Fibroblast of lung (primary cell): ENCODE data around the gene PPFIBP2. TPM values are rescaled to one million over a fixed set of nuclear protein-coding genes. Genes with fewer than 3 reads are reported as not detected.
A peak's percentile ranks its signal among the peaks of the same experiment; 100 is the strongest.

ENCODE experiments used
- DNase-seq, 2 donors: peaks; one replicate each; pipeline versions ENCODE4 v3.0.0 to v3.0.0-alpha.2; 2010; ENCODE audit warnings: low read depth in 2 of 2
- H2AFZ ChIP-seq: 2 replicates; pipeline ENCODE4 v1.5.1; 2012; ENCODE audit warnings: low read length, control low read depth, inconsistent platforms
- H3K27ac ChIP-seq: 2 replicates; pipeline ENCODE4 v1.5.1; 2011; ENCODE audit warnings: low read length, control low read depth; ENCODE audit not compliant: insufficient read depth
- H3K27me3 ChIP-seq: 2 replicates; pipeline ENCODE4 v1.5.1; 2011; ENCODE audit warnings: mild to moderate bottlenecking, low read length; ENCODE audit not compliant: control insufficient read depth, insufficient read depth
- H3K36me3 ChIP-seq: 2 replicates; pipeline ENCODE4 v1.5.1; 2011; ENCODE audit warnings: low read length; ENCODE audit not compliant: control insufficient read depth, insufficient read depth
- H3K4me1 ChIP-seq: 2 replicates; pipeline ENCODE4 v1.5.1; 2011; ENCODE audit warnings: low read length; ENCODE audit not compliant: control insufficient read depth, insufficient read depth; ENCODE audit errors: extremely low read depth
- H3K4me2 ChIP-seq: 2 replicates; pipeline ENCODE4 v1.5.1; 2011; ENCODE audit warnings: low read length, control low read depth; ENCODE audit not compliant: insufficient read depth; ENCODE audit errors: extremely low read depth
- H3K4me3 ChIP-seq, 4 experiments: fragments of 200-600 bp in 1 of 4; sonication (generic) in 1 of 4; replicated peaks in 1 of 4; 2 replicates each; pipeline ENCODE4 v1.5.1; 2011 to 2016; ENCODE audit warnings: low read length in 4 of 4, low read depth in 3 of 4, mild to moderate bottlenecking in 3 of 4, control low read depth in 2 of 4, inconsistent platforms in 1 of 4, mixed read lengths in 1 of 4; ENCODE audit not compliant: insufficient read depth in 1 of 4; ENCODE audit errors: control extremely low read depth in 1 of 4
- H3K79me2 ChIP-seq: 2 replicates; pipeline ENCODE4 v1.5.1; 2012; ENCODE audit warnings: mild to moderate bottlenecking, low read length, inconsistent platforms; ENCODE audit not compliant: control insufficient read depth, insufficient read depth
- H3K9ac ChIP-seq: 2 replicates; pipeline ENCODE4 v1.5.1; 2011; ENCODE audit warnings: mild to moderate bottlenecking, low read length, control low read depth; ENCODE audit not compliant: insufficient read depth
- H3K9me3 ChIP-seq: 2 replicates; pipeline ENCODE4 v1.5.1; 2012; ENCODE audit warnings: low read depth, low read length; ENCODE audit not compliant: control insufficient read depth, insufficient read depth
- H4K20me1 ChIP-seq: 2 replicates; pipeline ENCODE4 v1.5.1; 2011; ENCODE audit warnings: low read length; ENCODE audit not compliant: control insufficient read depth, insufficient read depth; ENCODE audit errors: extremely low read depth
- EZH2 ChIP-seq: IDR thresholded peaks from 2 replicates; pipeline ENCODE4 v1.5.1; 2012; ENCODE audit warnings: low read length, control low read depth, mild to moderate bottlenecking; ENCODE audit errors: missing control alignments
- polyA plus RNA-seq, 2 donors: library from polyadenylated mRNA; depleted of rRNA in 1 of 2; stranded (reverse) in 1 of 2; unstranded in 1 of 2; fragments of >200 nt; gene quantifications; 2 replicates each; pipeline ENCODE4 v1.2.1, GENCODE V29; 2011 to 2012; ENCODE audit warnings: missing spikeins in 1 of 2
- total RNA-seq: library from RNA; depleted of rRNA; stranded (reverse); fragments of >200 nt; gene quantifications from 2 replicates; pipeline ENCODE4 v1.2.1, GENCODE V29; 2014
- TF ChIP-seq, protein P1 (sequence below), 2 donors: IDR thresholded peaks in 1 of 2; conservative IDR thresholded peaks in 1 of 2; 1 replicate in 1 of 2; 2 replicates in 1 of 2; pipeline ENCODE4 v1.5.1; 2011 to 2012; ENCODE audit warnings: low read length in 2 of 2, control low read depth in 1 of 2, inconsistent platforms in 1 of 2, low read depth in 1 of 2, mild to moderate bottlenecking in 1 of 2

PPFIBP2 gene
- total and polyA plus RNA-seq, 2 donors (not counting 1 experiment from before 2014, with no cell fraction given), result 11.4 to 38.8 TPM

DNA sequence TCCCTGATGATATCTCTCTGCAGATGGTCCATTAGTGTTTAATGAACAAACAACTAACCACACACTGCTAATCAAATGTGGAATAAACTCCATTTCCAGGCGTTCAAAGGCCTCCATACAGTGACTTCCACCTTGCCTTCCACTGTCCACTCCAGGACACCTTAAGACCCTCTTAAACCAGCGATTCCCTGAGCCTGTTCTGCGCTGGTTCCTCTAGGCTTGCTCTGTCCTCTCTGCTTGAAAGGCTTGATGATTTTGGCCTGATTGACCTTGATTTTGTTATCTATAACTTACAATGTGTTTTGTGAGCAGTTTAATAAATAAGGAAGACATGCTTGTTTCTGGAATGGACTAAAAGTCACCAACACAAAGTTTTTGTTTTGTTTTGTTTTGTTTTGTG is 180.4 kb downstream of the PPFIBP2 start:
- Histone ChIP-seq H2AFZ (no peak overlapping the region), H4K20me1 (no peaks in the 10 kb centered on the region), H3K4me2 (peak overlapping the region; percentile 8), H3K4me3 (peak overlapping the region in 1 of 4 experiments; percentile 15), H3K9ac (no peak overlapping the region), H3K36me3 (no peaks in the 10 kb centered on the region), H3K9me3 (no peaks in the 10 kb centered on the region), H3K4me1 (peaks cover 2% of the 10 kb centered on the region), H3K27ac (no peak overlapping the region), H3K79me2 (no peaks in the 10 kb centered on the region), H3K27me3 (peaks cover 8% of the 10 kb centered on the region)
- no peak for DNase-seq
- no peak for TF ChIP-seq EZH2
- TF ChIP-seq, protein P1, sequence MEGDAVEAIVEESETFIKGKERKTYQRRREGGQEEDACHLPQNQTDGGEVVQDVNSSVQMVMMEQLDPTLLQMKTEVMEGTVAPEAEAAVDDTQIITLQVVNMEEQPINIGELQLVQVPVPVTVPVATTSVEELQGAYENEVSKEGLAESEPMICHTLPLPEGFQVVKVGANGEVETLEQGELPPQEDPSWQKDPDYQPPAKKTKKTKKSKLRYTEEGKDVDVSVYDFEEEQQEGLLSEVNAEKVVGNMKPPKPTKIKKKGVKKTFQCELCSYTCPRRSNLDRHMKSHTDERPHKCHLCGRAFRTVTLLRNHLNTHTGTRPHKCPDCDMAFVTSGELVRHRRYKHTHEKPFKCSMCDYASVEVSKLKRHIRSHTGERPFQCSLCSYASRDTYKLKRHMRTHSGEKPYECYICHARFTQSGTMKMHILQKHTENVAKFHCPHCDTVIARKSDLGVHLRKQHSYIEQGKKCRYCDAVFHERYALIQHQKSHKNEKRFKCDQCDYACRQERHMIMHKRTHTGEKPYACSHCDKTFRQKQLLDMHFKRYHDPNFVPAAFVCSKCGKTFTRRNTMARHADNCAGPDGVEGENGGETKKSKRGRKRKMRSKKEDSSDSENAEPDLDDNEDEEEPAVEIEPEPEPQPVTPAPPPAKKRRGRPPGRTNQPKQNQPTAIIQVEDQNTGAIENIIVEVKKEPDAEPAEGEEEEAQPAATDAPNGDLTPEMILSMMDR (conservative IDR thresholded peaks at IDR 0.05 in 1 of 2, IDR thresholded peaks at IDR 0.05 in 1 of 2; ENCODE audit: low read depth in 1 of 2, low read length in 2 of 2), result no peak

DNA sequence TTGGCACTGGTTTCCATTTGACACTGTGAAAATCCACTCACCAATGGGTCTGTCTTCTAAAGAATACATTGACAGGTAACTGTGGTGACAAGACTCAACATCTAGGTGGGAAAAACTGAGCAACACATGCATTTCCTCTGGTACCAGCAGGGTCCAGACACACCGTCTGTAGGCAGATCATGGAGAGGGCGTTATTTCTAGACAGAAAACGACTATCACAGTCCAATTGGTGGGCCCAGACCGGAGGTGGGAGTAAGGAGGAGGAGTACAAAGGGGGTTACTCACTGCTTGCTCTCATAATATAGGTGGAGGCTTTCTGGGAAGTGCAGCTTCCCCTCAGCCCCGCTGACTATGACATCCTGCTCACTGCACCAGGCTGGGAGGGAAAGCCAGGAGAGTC is 182.6 kb downstream of the PPFIBP2 start:
- Histone ChIP-seq H3K4me3 (no peak overlapping the region), H3K4me2 (no peak overlapping the region), H2AFZ (no peak overlapping the region), H3K9me3 (no peaks in the 10 kb centered on the region), H3K79me2 (no peaks in the 10 kb centered on the region), H4K20me1 (no peaks in the 10 kb centered on the region), H3K27ac (no peak overlapping the region), H3K27me3 (peaks cover 6% of the 10 kb centered on the region), H3K4me1 (peaks cover 2% of the 10 kb centered on the region), H3K9ac (no peak overlapping the region), H3K36me3 (no peaks in the 10 kb centered on the region)
- DNase-seq, result no peak
- TF ChIP-seq, protein P1 (conservative IDR thresholded peaks at IDR 0.05 in 1 of 2, IDR thresholded peaks at IDR 0.05 in 1 of 2; ENCODE audit: low read depth in 1 of 2, low read length in 2 of 2), result no peak
- TF ChIP-seq EZH2, result no peak

Other genes with a start within 250 kb of the PPFIBP2 start
- 20.0 and 22.8 TPM in 2 replicates for gene OLFML1, start 28.5 kb upstream of the PPFIBP2 start, total RNA-seq
- 24.4 and 183 TPM in 2 replicates for gene OLFML1, start 28.5 kb upstream of the PPFIBP2 start, polyA plus RNA-seq
- gene CYB5R2, start 159.5 kb downstream of the PPFIBP2 start, total RNA-seq, result 16.2 and 17.2 TPM in 2 replicates
- 22.5 and 23.3 TPM in 2 replicates for gene CYB5R2, start 159.5 kb downstream of the PPFIBP2 start, polyA plus RNA-seq
- gene OVCH2, start 192.5 kb downstream of the PPFIBP2 start, total RNA-seq, result not detected in 2 replicates
- gene OVCH2, start 192.5 kb downstream of the PPFIBP2 start, polyA plus RNA-seq, result not detected in 2 replicates